GM23338 (cell line): ENCODE results near the gene ZDHHC12. TPM values are rescaled to one million over a fixed set of nuclear protein-coding genes. Genes with fewer than 3 reads are reported as not detected.

Experiments used
- ATAC-seq: fragments of 200-7000 bp; cut with Tn5 transposase; 3 replicates; pipeline ENCODE4 v1.9.1; 2020
- DNase-seq: peaks from one replicate; pipeline ENCODE4 v3.0.0-alpha.2; 2015; ENCODE audit warnings: low spot score
- H2AFZ ChIP-seq: fragments of 200-600 bp; sonication (generic); 2 replicates; pipeline ENCODE4 v1.8.0; 2016; ENCODE audit warnings: antibody characterized with exemption, mild to moderate bottlenecking, moderate library complexity
- H3F3A ChIP-seq: fragments of 200-600 bp; sonication (generic); replicated peaks from 2 replicates; pipeline ENCODE4 v1.8.0; 2017; ENCODE audit warnings: antibody characterized with exemption, mixed run types, low read depth
- H3K27ac ChIP-seq: fragments of 200-600 bp; sonication (generic); 2 replicates; pipeline ENCODE4 v1.6.1; 2016; ENCODE audit warnings: low read depth
- H3K27me3 ChIP-seq: fragments of 200-600 bp; sonication (generic); 2 replicates; pipeline ENCODE4 v1.8.0; 2016; ENCODE audit warnings: mild to moderate bottlenecking, mixed run types, moderate library complexity; ENCODE audit not compliant: insufficient read depth
- H3K36me3 ChIP-seq: fragments of 200-600 bp; sonication (generic); 2 replicates; pipeline ENCODE4 v1.8.0; 2016; ENCODE audit warnings: mild to moderate bottlenecking; ENCODE audit not compliant: insufficient read depth
- H3K4me1 ChIP-seq: fragments of 200-600 bp; sonication (generic); 2 replicates; pipeline ENCODE4 v1.8.0; 2016; ENCODE audit warnings: mild to moderate bottlenecking, moderate library complexity; ENCODE audit not compliant: insufficient read depth
- H3K4me2 ChIP-seq: fragments of 200-600 bp; sonication (generic); 2 replicates; pipeline ENCODE4 v1.7.1; 2017; ENCODE audit warnings: mixed run types
- H3K4me3 ChIP-seq: fragments of 200-600 bp; sonication (generic); 2 replicates; pipeline ENCODE4 v1.6.1; 2016; ENCODE audit warnings: mixed run types
- H3K79me2 ChIP-seq: fragments of 200-600 bp; sonication (generic); replicated peaks from 2 replicates; pipeline ENCODE4 v1.8.0; 2017; ENCODE audit warnings: mild to moderate bottlenecking; ENCODE audit not compliant: insufficient read depth
- H3K9me2 ChIP-seq: fragments of 200-600 bp; sonication (generic); 2 replicates; pipeline ENCODE4 v1.8.0; 2017; ENCODE audit not compliant: insufficient read depth
- H4K20me1 ChIP-seq: fragments of 200-600 bp; sonication (generic); replicated peaks from 2 replicates; pipeline ENCODE4 v1.8.0; 2017; ENCODE audit warnings: mild to moderate bottlenecking; ENCODE audit not compliant: insufficient read depth
- H3K27ac Mint-ChIP-seq: 2 replicates; pipeline ENCODE4 v1.8.0; 2020; ENCODE audit warnings: inconsistent platforms, mild to moderate bottlenecking, moderate library complexity, mixed read lengths
- H3K27me3 Mint-ChIP-seq: 3 replicates; pipeline ENCODE4 v1.8.0; 2022; ENCODE audit warnings: low read depth, mild to moderate bottlenecking, moderate library complexity, mixed read lengths, inconsistent platforms; ENCODE audit not compliant: insufficient read depth, poor library complexity
- H3K36me3 Mint-ChIP-seq: 3 replicates; pipeline ENCODE4 v1.8.0; 2021; ENCODE audit warnings: low read depth, mild to moderate bottlenecking, inconsistent platforms, moderate library complexity, mixed read lengths
- H3K4me1 Mint-ChIP-seq: 3 replicates; pipeline ENCODE4 v1.8.0; 2020; ENCODE audit warnings: mild to moderate bottlenecking, inconsistent platforms, mixed read lengths
- H3K4me3 Mint-ChIP-seq: 3 replicates; pipeline ENCODE4 v1.8.0; 2021; ENCODE audit warnings: moderate library complexity, mild to moderate bottlenecking, inconsistent platforms, mixed read lengths
- H3K9me3 Mint-ChIP-seq: 3 replicates; pipeline ENCODE4 v1.8.0; 2020; ENCODE audit warnings: moderate library complexity, mild to moderate bottlenecking, inconsistent platforms, mixed read lengths
- CREB1 ChIP-seq: fragments of 250-450 bp; sonication (Bioruptor Pico); IDR thresholded peaks from 2 replicates; pipeline ENCODE4 v1.5.0; 2020; ENCODE audit warnings: low read depth, mild to moderate bottlenecking, moderate library complexity
- CTCF ChIP-seq, 2 experiments: fragments of 200-600 bp in 1 of 2; sonication (generic) in 1 of 2; conservative IDR thresholded peaks; 2 replicates each; pipeline versions ENCODE4 v1.5.1 to v1.6.1; 2016 to 2017; ENCODE audit warnings: antibody characterized with exemption in 2 of 2, low read depth in 2 of 2, mild to moderate bottlenecking in 2 of 2, moderate library complexity in 1 of 2
- EZH2 ChIP-seq: fragments of 200-600 bp; sonication (generic); IDR thresholded peaks from one replicate; pipeline ENCODE4 v1.8.0; 2017; ENCODE audit warnings: antibody characterized with exemption, mild to moderate bottlenecking, low read depth; ENCODE audit not compliant: unreplicated experiment
- EZH2phosphoT487 ChIP-seq: fragments of 200-600 bp; sonication (generic); IDR thresholded peaks from one replicate; pipeline ENCODE4 v1.8.1; 2018; ENCODE audit warnings: antibody characterized with exemption; ENCODE audit not compliant: unreplicated experiment
- NANOG ChIP-seq: IDR thresholded peaks from 2 replicates; pipeline ENCODE4 v1.6.1; 2016; ENCODE audit warnings: antibody characterized with exemption, borderline replicate concordance
- POLR2AphosphoS5 ChIP-seq: IDR thresholded peaks from 2 replicates; pipeline ENCODE4 v1.6.1; 2016; ENCODE audit warnings: antibody characterized with exemption, low read depth
- STAT1 ChIP-seq: IDR thresholded peaks from one replicate; pipeline ENCODE4 v1.6.1; 2016; ENCODE audit warnings: antibody characterized with exemption; ENCODE audit not compliant: unreplicated experiment
- ZNF114 ChIP-seq: fragments of 250-450 bp; sonication (Bioruptor Pico); IDR thresholded peaks from 2 replicates; pipeline ENCODE4 v1.5.0; 2020; ENCODE audit warnings: mild to moderate bottlenecking, moderate library complexity
- ZNF331 ChIP-seq: fragments of 250-450 bp; sonication (Bioruptor Pico); IDR thresholded peaks from 2 replicates; pipeline ENCODE4 v1.5.0; 2020; ENCODE audit warnings: low read depth, mild to moderate bottlenecking, moderate library complexity
- polyA plus RNA-seq: library from polyadenylated mRNA; unstranded; fragments of >200 nt; fragmentation: Nextera tagmentation; extraction: Ambion mirVana; gene quantifications from 2 replicates; pipeline ENCODE4 v1.2.1, GENCODE V29; 2016
- total RNA-seq: library from RNA; depleted of rRNA; stranded (reverse); fragments of >200 nt; shearing (Covaris generic); gene quantifications from 2 replicates; pipeline ENCODE4 v1.2.3, GENCODE V29; 2014
- TF ChIP-seq, protein P1 (sequence below): IDR thresholded peaks from one replicate; pipeline ENCODE4 v1.6.1; 2018; ENCODE audit warnings: antibody characterized with exemption; ENCODE audit not compliant: unreplicated experiment
- TF ChIP-seq, protein P2 (sequence below): fragments of 250-450 bp; sonication (Bioruptor Pico); IDR thresholded peaks from 2 replicates; pipeline ENCODE4 v1.5.0; 2020; ENCODE audit warnings: mild to moderate bottlenecking, moderate library complexity

The ZDHHC12 gene
- total and polyA plus RNA-seq, 2 experiments from 2014 or later: 47.5 to 54.1 TPM

- TF ChIP-seq ZNF331 (CRISPR knock-in tag): no peak
- TF ChIP-seq NANOG: no peak
Measured at GRCh38 chr9:128702445-128702948, 21.4 kb downstream of the ZDHHC12 start, which contains the start of gene PKN3 (continued).

DNA sequence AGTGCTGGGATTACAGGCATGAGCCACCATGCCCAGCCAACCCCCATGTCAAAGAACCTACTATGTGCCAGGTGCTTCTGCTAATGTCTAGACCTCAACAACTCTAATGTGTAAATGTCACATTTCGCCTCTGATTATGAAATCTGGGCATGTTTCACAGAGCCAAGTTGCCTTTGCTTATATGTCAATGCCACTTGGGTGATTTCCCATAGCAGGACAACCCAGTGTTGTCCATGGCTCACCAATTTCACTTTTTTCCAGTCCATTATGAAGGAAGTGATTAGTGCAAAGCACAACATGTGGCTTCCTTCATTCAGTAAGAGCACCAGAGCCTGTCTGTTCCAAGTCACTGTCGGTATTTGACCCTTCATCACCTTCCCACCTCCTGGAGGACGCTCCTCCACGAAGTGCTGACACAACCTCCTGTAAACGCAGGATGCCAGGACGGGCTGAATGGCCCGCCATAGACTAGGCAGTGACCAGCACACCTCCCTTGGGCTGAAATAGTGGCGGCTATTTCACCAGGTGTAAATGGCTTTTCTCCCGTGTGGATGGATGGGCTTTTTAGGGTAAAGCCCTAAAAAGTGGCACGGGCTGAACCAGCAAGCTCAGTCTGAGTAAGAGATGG, 22.6 kb downstream of the ZDHHC12 start:
- Mint-ChIP-seq H3K4me3 (peak overlapping the region; percentile 83; the same call in 2 of the 3 replicates), H3K4me1 (peaks cover 5% of the 10 kb centered on the region; the same call in 1 of the 3 replicates), H3K27me3 (peaks cover 25% of the 10 kb centered on the region), H3K36me3 (peaks cover 15% of the 10 kb centered on the region), H3K27ac (no peak overlapping the region), H3K9me3 (no peaks in the 10 kb centered on the region; the same call in 2 of the 3 replicates)
- no peaks in the 10 kb centered on the region for H3K9me2 ChIP-seq
- TF ChIP-seq ZNF114 (CRISPR knock-in tag) (no peak), EZH2 (no peak), STAT1 (no peak), CREB1 (no peak), EZH2phosphoT487 (no peak), CTCF (conservative IDR thresholded peaks at IDR 0.05; ENCODE audit: low read depth in 2 of 2) (no peak), POLR2AphosphoS5 (no peak)
- TF ChIP-seq, protein P1, sequence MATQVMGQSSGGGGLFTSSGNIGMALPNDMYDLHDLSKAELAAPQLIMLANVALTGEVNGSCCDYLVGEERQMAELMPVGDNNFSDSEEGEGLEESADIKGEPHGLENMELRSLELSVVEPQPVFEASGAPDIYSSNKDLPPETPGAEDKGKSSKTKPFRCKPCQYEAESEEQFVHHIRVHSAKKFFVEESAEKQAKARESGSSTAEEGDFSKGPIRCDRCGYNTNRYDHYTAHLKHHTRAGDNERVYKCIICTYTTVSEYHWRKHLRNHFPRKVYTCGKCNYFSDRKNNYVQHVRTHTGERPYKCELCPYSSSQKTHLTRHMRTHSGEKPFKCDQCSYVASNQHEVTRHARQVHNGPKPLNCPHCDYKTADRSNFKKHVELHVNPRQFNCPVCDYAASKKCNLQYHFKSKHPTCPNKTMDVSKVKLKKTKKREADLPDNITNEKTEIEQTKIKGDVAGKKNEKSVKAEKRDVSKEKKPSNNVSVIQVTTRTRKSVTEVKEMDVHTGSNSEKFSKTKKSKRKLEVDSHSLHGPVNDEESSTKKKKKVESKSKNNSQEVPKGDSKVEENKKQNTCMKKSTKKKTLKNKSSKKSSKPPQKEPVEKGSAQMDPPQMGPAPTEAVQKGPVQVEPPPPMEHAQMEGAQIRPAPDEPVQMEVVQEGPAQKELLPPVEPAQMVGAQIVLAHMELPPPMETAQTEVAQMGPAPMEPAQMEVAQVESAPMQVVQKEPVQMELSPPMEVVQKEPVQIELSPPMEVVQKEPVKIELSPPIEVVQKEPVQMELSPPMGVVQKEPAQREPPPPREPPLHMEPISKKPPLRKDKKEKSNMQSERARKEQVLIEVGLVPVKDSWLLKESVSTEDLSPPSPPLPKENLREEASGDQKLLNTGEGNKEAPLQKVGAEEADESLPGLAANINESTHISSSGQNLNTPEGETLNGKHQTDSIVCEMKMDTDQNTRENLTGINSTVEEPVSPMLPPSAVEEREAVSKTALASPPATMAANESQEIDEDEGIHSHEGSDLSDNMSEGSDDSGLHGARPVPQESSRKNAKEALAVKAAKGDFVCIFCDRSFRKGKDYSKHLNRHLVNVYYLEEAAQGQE: no peak
- TF ChIP-seq, protein P2, sequence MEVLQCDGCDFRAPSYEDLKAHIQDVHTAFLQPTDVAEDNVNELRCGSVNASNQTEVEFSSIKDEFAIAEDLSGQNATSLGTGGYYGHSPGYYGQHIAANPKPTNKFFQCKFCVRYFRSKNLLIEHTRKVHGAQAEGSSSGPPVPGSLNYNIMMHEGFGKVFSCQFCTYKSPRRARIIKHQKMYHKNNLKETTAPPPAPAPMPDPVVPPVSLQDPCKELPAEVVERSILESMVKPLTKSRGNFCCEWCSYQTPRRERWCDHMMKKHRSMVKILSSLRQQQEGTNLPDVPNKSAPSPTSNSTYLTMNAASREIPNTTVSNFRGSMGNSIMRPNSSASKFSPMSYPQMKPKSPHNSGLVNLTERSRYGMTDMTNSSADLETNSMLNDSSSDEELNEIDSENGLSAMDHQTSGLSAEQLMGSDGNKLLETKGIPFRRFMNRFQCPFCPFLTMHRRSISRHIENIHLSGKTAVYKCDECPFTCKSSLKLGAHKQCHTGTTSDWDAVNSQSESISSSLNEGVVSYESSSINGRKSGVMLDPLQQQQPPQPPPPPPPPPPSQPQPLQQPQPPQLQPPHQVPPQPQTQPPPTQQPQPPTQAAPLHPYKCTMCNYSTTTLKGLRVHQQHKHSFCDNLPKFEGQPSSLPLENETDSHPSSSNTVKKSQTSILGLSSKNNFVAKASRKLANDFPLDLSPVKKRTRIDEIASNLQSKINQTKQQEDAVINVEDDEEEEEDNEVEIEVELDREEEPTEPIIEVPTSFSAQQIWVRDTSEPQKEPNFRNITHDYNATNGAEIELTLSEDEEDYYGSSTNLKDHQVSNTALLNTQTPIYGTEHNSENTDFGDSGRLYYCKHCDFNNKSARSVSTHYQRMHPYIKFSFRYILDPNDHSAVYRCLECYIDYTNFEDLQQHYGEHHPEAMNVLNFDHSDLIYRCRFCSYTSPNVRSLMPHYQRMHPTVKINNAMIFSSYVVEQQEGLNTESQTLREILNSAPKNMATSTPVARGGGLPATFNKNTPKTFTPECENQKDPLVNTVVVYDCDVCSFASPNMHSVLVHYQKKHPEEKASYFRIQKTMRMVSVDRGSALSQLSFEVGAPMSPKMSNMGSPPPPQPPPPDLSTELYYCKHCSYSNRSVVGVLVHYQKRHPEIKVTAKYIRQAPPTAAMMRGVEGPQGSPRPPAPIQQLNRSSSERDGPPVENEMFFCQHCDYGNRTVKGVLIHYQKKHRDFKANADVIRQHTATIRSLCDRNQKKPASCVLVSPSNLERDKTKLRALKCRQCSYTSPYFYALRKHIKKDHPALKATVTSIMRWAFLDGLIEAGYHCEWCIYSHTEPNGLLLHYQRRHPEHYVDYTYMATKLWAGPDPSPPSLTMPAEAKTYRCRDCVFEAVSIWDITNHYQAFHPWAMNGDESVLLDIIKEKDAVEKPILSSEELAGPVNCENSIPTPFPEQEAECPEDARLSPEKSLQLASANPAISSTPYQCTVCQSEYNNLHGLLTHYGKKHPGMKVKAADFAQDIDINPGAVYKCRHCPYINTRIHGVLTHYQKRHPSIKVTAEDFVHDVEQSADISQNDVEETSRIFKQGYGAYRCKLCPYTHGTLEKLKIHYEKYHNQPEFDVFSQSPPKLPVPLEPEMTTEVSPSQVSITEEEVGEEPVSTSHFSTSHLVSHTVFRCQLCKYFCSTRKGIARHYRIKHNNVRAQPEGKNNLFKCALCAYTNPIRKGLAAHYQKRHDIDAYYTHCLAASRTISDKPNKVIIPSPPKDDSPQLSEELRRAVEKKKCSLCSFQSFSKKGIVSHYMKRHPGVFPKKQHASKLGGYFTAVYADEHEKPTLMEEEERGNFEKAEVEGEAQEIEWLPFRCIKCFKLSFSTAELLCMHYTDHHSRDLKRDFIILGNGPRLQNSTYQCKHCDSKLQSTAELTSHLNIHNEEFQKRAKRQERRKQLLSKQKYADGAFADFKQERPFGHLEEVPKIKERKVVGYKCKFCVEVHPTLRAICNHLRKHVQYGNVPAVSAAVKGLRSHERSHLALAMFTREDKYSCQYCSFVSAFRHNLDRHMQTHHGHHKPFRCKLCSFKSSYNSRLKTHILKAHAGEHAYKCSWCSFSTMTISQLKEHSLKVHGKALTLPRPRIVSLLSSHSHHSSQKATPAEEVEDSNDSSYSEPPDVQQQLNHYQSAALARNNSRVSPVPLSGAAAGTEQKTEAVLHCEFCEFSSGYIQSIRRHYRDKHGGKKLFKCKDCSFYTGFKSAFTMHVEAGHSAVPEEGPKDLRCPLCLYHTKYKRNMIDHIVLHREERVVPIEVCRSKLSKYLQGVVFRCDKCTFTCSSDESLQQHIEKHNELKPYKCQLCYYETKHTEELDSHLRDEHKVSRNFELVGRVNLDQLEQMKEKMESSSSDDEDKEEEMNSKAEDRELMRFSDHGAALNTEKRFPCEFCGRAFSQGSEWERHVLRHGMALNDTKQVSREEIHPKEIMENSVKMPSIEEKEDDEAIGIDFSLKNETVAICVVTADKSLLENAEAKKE: no peak
- no peaks in the 10 kb centered on the region for H3K79me2 ChIP-seq
- no peak for DNase-seq
- no peaks in the 10 kb centered on the region; the same call in 1 of the 2 replicates for H3K27me3 ChIP-seq
- H4K20me1 ChIP-seq: 0 out of 2 replicates have a peak, but pooled peaks cover 2% of the 10 kb centered on the region
- H3K4me2 ChIP-seq: no peak overlapping the region
- ATAC-seq: no peak
- peaks cover 5% of the 10 kb centered on the region; the same call in 1 of the 2 replicates for H3K36me3 ChIP-seq
- H3K27ac ChIP-seq: 0 out of 2 replicates have a peak overlapping the region, but pooled peaks have one; percentile 39
- H2AFZ ChIP-seq: no peak overlapping the region
- peaks cover 5% of the 10 kb centered on the region; the same call in 1 of the 2 replicates for H3K4me1 ChIP-seq
- peaks cover 40% of the 10 kb centered on the region for H3F3A ChIP-seq
- H3K4me3 ChIP-seq: no peak overlapping the region
